GM21390 (cell line): ENCODE data around the gene LILRB5.
"Not testable (repeated sequence)": the region's sequence is repeated elsewhere in the genome, so short reads cannot be mapped to it uniquely, and the experiment has no call there.

ENCODE experiments used
- ATAC-seq: cut with Tn5 transposase; IDR thresholded peaks from one replicate; pipeline ENCODE4 v1.9.1; 2021; ENCODE audit not compliant: unreplicated experiment

Gene LILRB5

GRCh38 chr19:54245936-54246335 is 11.1 kb downstream of the LILRB5 start:
- ATAC-seq: no peak

- not testable (repeated sequence) for ATAC-seq
Measured at GRCh38 chr19:54243809-54244208, 13.3 kb downstream of the LILRB5 start.

GRCh38 chr19:54242646-54243045 is 14.4 kb downstream of the LILRB5 start, which contains the start of gene LILRA6:
Gene LILRA6, minus strand, starts transcription at chr19:54242790.
- not testable (repeated sequence) for ATAC-seq

GRCh38 chr19:54242234-54242633 is 14.8 kb downstream of the LILRB5 start:
- not testable (repeated sequence) for ATAC-seq

- not testable (repeated sequence) for ATAC-seq
Measured at GRCh38 chr19:54240372-54241336, 16.4 kb downstream of the LILRB5 start.

GRCh38 chr19:54239491-54240371 is 17.3 kb downstream of the LILRB5 start:
- not testable (repeated sequence) for ATAC-seq

GRCh38 chr19:54233941-54234340 is 23.1 kb downstream of the LILRB5 start:
- ATAC-seq: no peak

- no peak for ATAC-seq
Measured at GRCh38 chr19:54231077-54231931, 25.8 kb downstream of the LILRB5 start.

GRCh38 chr19:54230031-54230430 is 27.0 kb downstream of the LILRB5 start:
- ATAC-seq: no peak

- ATAC-seq: no peak
Measured at GRCh38 chr19:54229146-54229545, 27.9 kb downstream of the LILRB5 start.

- not testable (repeated sequence) for ATAC-seq
Measured at GRCh38 chr19:54224619-54225018, 32.5 kb downstream of the LILRB5 start.

GRCh38 chr19:54223937-54224281 is 33.2 kb downstream of the LILRB5 start:
- ATAC-seq: not testable (repeated sequence)

GRCh38 chr19:54223277-54223936 is 33.7 kb downstream of the LILRB5 start:
- ATAC-seq: not testable (repeated sequence)

GRCh38 chr19:54222474-54223276 is 34.4 kb downstream of the LILRB5 start, which contains the start of gene LILRB3:
Gene LILRB3, minus strand, starts transcription at chr19:54223007. Its CDS starts 31 bp downstream, at chr19:54222976.
- not testable (repeated sequence) for ATAC-seq

- not testable (repeated sequence) for ATAC-seq
Measured at GRCh38 chr19:54221947-54222346, 35.1 kb downstream of the LILRB5 start.

GRCh38 chr19:54219702-54220101 is 37.4 kb downstream of the LILRB5 start:
- not testable (repeated sequence) for ATAC-seq

GRCh38 chr19:54218960-54219661 is 38.0 kb downstream of the LILRB5 start:
- ATAC-seq: no peak

GRCh38 chr19:54218259-54218658 is 38.8 kb downstream of the LILRB5 start:
- ATAC-seq: no peak
